Ovary (tissue), 3 donors: ENCODE measurements around the gene TCEAL4.
"Not testable (repeated sequence)": the region's sequence is repeated elsewhere in the genome, so short reads cannot be mapped to it uniquely, and the experiment has no call there.

Experiments used
- CTCF ChIP-seq, 3 donors: fragments of 450-650 bp in 2 of 3; fragments of 200-600 bp in 1 of 3; IDR thresholded peaks; one replicate each; pipeline versions ENCODE4 v1.5.1 to v1.8.0; 2016 to 2022; ENCODE audit warnings: antibody characterized with exemption in 3 of 3, mild to moderate bottlenecking in 1 of 3
- POLR2A ChIP-seq: fragments of 450-650 bp; IDR thresholded peaks from one replicate; pipeline ENCODE4 v1.6.1; 2017; ENCODE audit warnings: antibody characterized with exemption, mild to moderate bottlenecking, moderate library complexity
- donor health status: DM: no; HTN: no; CAD: no.

- TF ChIP-seq CTCF (IDR thresholded peaks at IDR 0.05); POLR2A: not testable (repeated sequence)
These were observed 7.0 kb downstream of the TCEAL4 start for GRCh38 chrX:103592295-103592694.
